Islet of Langerhans (tissue), 1 donor: ENCODE results near the gene PFKL.

Source experiments
- FAIRE-seq: peaks from one replicate; lab custom pipeline; 2011; peaks lifted over from hg19 to GRCh38; lab: Jason Lieb, UNC

The PFKL gene

GRCh38 chr21:44313451-44313850 is 13.6 kb downstream of the PFKL start:
- FAIRE-seq = no peak

- no peak for FAIRE-seq
These were observed 14.3 kb downstream of the PFKL start for GRCh38 chr21:44314128-44314527.

GRCh38 chr21:44314561-44314960 is 14.7 kb downstream of the PFKL start:
- no peak for FAIRE-seq

GRCh38 chr21:44315691-44316203 is 15.9 kb downstream of the PFKL start:
- no peak for FAIRE-seq

- FAIRE-seq = no peak
These were observed 16.5 kb downstream of the PFKL start for GRCh38 chr21:44316277-44316900.

DNA sequence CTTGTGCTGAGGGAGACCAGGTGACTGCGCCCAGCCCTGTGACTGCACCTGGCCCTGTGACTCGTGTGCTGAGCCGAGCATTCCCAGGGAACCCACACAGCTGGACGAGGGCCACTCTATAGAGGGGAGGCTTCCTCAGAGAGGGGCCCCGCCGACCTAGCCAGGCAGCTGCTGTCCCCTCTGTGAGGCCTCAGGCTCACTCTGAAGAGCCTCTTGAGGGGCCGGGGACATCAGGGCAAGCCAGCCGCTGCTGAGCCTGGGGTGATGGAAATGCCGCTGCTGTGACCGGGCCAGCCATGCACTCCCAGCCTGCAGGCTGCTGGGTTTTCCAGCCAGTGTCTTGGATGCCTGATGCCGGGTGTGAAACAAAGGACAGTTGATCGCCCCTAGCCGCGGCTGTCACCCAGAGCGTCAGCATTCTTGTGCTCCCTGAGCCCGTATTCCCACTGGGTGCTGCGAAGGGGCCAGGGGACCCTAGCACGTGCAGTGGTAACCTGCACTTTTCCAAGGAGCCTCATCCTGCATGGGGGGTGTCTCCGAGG is 17.5 kb downstream of the PFKL start:
- no peak for FAIRE-seq

DNA sequence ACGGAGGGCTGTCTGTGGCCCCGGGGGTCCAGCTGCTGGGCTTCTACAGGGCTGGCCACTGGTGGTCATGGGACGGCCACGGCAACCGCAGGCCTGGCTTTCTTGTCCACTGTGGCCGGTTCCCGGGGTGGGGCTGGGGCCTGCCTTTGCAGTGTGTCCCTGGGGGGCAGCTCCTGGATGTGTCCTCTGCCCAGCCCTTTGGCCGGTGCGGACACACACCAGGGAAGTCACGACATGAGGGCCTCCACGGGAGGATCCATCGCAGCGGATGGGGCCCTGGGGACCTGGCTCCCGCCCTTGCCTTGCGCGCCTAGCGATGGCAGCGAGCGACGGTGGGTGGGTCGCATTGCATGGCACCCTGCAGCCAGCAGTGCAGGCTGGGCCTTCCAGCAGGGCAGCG is 18.0 kb downstream of the PFKL start:
- no peak for FAIRE-seq

DNA sequence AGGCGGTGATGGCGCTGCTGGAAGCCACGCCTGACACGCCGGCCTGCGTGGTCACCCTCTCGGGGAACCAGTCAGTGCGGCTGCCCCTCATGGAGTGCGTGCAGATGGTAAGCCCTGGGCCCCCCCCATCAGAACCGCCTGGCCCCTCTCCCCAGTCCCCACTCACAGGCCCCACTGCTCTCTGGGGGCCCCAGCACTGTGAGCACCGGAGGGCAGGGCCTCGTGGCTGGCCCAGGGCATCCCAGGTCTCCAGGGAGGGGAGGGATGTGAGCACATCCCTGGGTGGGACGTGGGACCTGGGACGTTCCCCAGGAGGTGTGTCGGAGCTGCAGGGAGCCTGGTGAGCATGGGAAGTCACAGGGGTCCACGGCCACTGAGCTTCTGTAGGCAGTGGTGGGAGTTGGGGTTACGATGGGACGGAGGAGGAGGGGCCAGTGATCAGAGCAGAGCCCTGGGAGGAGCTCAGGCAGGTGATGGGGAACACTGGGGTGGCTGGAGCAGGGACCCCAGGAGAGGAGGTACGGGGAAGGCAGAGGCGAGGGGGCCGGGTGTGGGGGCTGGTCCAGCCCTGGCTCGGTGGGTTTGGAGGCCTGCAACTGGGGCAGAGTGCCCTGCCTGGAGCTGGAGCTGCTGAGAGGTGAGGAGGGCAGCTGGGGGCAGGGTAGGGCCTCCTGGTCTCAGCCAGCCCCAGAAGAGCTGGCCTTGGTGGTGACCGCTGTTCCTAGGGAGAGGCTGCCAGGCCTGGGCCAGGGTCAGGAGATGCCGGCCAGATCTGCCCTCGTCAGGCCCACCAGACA is 18.8 kb downstream of the PFKL start:
- FAIRE-seq = no peak

DNA sequence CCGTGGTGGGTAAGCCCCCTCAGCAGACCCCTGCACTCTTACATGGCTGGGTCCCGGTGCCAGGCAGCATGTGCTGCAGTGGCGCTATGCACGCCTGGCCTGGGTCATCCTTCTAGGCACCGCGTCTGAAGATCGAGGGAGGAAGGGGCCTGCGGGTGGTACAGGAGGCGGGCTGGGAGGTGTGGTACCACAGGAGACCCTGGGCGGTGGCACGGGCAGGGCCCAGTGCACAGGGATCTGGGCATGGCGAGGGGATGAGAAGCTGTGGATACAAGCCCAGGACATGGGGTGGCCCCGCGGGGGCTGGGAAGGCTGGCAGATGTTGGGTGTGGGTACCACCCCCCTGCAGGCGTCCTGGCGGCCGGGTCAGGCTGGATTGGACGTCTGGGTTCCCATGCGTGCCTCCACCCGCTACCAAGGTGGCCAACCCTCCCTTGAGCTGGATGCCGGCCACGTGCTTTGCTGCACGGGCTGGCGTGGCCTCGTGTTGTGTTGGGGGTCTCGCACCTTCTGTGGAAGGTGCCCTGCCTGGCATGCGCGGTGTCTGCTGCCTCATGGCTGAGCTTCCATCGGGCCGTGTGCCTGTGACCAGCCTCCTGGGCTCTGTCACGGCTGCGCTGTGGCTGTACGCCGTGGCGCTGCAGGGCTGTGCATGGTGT is 19.7 kb downstream of the PFKL start:
- FAIRE-seq = no peak

DNA sequence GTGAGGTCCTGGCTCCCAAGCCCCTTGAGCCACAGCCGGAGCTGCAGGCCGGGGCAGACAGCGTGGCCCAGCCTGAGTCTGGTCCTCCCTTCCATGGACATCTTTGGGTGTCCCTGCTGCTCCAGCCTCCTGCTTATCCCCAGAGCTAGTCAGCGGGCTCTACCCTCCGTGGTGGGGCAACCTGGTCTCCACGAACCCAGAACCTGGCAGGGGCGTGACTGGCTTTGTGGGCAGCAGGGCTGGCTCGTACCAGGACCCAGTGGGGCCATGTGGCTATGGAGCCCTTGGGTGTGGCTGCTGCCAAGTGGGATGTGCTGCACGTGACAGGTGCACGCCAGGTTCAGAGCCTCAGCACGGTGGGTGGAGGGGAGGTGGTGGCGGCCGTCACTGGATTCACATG is 21.0 kb downstream of the PFKL start:
- FAIRE-seq = no peak

- FAIRE-seq = no peak
These were observed 22.1 kb downstream of the PFKL start for GRCh38 chr21:44321846-44322450.

- FAIRE-seq = no peak
These were observed 22.9 kb downstream of the PFKL start for GRCh38 chr21:44322621-44323325.

GRCh38 chr21:44323591-44323990 is 23.7 kb downstream of the PFKL start:
- no peak for FAIRE-seq

DNA sequence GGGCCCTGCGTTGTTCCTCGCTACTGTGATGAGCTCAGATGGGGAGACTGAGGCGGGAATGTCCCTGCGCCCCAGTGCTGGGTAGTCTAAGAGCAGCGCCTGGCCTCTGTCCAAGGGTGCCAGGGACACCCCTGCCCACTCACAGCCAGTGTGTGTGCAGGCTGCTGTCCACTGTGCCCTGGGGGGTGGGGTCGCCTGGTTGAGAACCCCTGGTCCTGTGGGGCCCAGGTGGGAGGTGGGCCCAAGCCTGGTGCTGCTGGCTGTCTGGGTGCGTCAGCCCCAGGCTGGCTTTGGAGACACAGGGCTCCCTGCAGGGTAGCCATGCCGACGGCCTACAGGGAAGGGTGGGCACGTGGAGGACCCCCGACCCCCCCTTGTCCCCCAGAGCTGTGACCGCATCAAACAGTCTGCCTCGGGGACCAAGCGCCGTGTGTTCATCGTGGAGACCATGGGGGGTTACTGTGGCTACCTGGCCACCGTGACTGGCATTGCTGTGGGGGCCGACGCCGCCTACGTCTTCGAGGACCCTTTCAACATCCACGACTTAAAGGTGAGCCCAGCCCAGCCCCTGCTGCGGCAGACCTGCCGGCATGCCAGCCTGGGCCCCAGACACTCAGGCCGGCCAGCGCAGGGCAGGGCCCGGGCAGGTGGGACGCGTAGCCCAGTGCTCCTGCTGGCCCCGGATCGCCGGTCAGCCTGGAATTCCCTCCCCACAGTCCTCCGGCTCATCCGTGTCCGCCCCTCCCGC is 24.4 kb downstream of the PFKL start:
- FAIRE-seq = no peak

GRCh38 chr21:44324854-44325107 is 24.9 kb downstream of the PFKL start:
- FAIRE-seq = no peak

DNA sequence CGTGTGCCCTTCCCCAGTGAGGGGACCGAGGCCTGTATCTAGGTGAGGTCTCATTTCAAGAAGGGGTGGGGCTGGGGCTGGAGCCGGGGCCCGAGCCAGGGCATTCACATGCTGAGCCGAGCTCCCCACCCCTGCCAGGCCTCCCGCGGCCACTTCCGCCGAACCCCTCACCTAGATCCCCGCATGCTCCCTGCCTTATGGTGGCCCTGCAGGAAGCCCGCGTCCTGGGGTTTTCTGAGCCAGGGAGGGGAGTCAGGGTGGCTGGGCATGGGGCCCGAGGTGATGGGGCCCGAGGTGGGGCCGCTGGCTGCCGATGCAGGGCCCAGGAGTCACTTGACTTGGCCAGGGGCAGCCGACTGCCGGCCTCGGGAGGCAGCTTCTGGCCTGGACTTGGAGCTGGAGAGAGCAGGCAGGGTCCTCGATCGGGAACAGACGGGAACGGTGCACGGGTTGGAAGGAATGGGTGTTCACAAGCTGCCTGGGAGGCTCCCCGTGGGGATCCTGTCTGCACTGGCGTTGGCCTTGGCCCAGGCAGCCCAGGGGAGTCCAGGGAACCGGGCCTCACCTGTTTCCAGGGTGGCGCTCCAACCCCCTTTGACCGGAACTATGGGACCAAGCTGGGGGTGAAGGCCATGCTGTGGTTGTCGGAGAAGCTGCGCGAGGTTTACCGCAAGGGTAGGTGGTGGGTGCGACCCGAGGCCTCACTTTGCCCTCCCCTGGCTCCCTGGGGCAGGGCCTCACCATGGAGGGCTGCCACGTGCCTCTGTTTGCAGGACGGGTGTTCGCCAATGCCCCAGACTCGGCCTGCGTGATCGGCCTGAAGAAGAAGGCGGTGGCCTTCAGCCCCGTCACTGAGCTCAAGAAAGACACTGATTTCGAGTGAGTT is 25.8 kb downstream of the PFKL start:
- no peak for FAIRE-seq

DNA sequence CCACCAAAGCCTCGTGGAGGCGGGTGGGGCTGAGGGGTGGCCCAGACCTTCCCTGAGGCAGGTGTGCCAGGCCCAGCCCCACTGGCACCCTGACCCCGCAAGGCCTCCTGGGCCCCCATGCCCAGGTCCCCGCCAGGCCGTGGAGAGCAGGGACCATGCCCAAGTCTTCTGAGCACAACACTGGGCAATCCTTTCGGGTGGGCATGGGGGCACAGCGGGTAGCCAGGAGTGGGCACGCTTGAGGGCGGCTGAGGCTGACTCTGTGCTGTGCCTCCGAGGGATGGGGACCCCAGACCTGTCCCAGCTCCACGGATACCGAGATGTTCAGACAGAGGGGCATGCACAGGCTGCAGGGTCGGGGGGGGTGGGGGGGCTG is 26.4 kb downstream of the PFKL start:
- FAIRE-seq = no peak

GRCh38 chr21:44326716-44327602 is 27.1 kb downstream of the PFKL start:
- no peak for FAIRE-seq

GRCh38 chr21:44327603-44327974 is 27.7 kb downstream of the PFKL start:
- FAIRE-seq = no peak
